Regular cardiac myocyte (primary cell): ENCODE results near the gene HMGN1. TPM values are rescaled to one million over a fixed set of nuclear protein-coding genes. Genes with fewer than 3 reads are reported as not detected.

Experiments used
- total RNA-seq: library from RNA; depleted of rRNA; stranded (reverse); fragments of >200 nt; gene quantifications from 2 replicates; pipeline ENCODE4 v1.2.3, GENCODE V29; 2014

HMGN1 gene
- total RNA-seq, result 169 and 252 TPM in 2 replicates

GRCh38 chr21:39348355-39349210 lies at the start of gene HMGN1:
HMGN1 (minus strand) TSS chr21:39349088; CDS start chr21:39348917, 171 bp downstream.

GRCh38 chr21:39313571-39314142 lies 35.2 kb downstream of the HMGN1 start, which contains the start of gene BRWD1:
BRWD1 (minus strand) TSS chr21:39313632; CDS start chr21:39313491, 141 bp downstream.

Other genes starting within 250 kb of the HMGN1 start
- 40.6 and 95.3 TPM in 2 replicates for gene PSMG1, start 165.6 kb downstream of the HMGN1 start, total RNA-seq
- 46.4 and 85.7 TPM in 2 replicates for gene BRWD1, start 35.5 kb downstream of the HMGN1 start, total RNA-seq
- 1.4 and 1.5 TPM in 2 replicates for gene LCA5L, start 96.7 kb upstream of the HMGN1 start, total RNA-seq
- 3.3 and 6.8 TPM in 2 replicates for gene SH3BGR, start 102.9 kb upstream of the HMGN1 start, total RNA-seq